HepG2 (cell line): ENCODE measurements around the gene HNRNPL. TPM values are rescaled to one million over a fixed set of nuclear protein-coding genes. Genes with fewer than 3 reads are reported as not detected.

Source experiments
- ATAC-seq: fragments of 200-7000 bp; cut with Tn5 transposase; 3 replicates; pipeline ENCODE4 v1.9.1; 2020; ENCODE audit warnings: mild to moderate bottlenecking, moderate library complexity
- Bru-seq: library from RNA; stranded (reverse); fragments of 400-500 nt; gene quantifications from one replicate; lab custom pipeline; 2021; lab: Mats Ljungman, UMichigan
- BruChase-seq, 2 experiments: library from RNA; stranded (reverse); fragments of 400-500 nt; gene quantifications; one replicate each; lab custom pipeline; 2021; lab: Mats Ljungman, UMichigan
- BruUV-seq: library from RNA; stranded (reverse); fragments of 400-500 nt; replicated peaks from 2 replicates; lab custom pipeline; 2021; lab: Mats Ljungman, UMichigan
- CTCF ChIA-PET: fragments of 300-600 bp; formaldehyde crosslinking; extraction: SDS; loops from one replicate; lab custom pipeline; 2021; ENCODE audit warnings: low total read pairs, inconsistent platforms, low intra/inter-chr PET ratio; lab: Yijun Ruan, JAX
- POLR2A ChIA-PET: fragments of 350-600 bp; sonication (Branson Sonifier 250); formaldehyde crosslinking; loops from one replicate; lab custom pipeline; 2020; ENCODE audit warnings: antibody characterized with exemption, inconsistent platforms; lab: Yijun Ruan, JAX
- DNase-seq: peaks from one replicate; pipeline ENCODE4 v3.0.0-alpha.2; 2015; ENCODE audit warnings: low spot score
- FAIRE-seq: peaks from 3 replicates; lab custom pipeline; 2011; peaks lifted over from hg19 to GRCh38; lab: Jason Lieb, UNC
- H2AFZ ChIP-seq: one replicate; pipeline ENCODE4 v1.6.1; 2011; ENCODE audit warnings: low read length, inconsistent platforms
- H3K27ac ChIP-seq: fragments of 300-600 bp; 3 replicates; pipeline ENCODE4 v1.8.0; 2011; ENCODE audit warnings: mixed run types, mild to moderate bottlenecking, mixed read lengths, low read length, inconsistent platforms; ENCODE audit not compliant: insufficient read depth; ENCODE audit errors: extremely low read length
- H3K27me3 ChIP-seq, 2 experiments: fragments of 200-600 bp in 1 of 2; 2 replicates in 1 of 2; 3 replicates in 1 of 2; pipeline versions ENCODE4 v1.6.0 to v1.8.0; 2011; ENCODE audit warnings: low read length in 2 of 2, mild to moderate bottlenecking in 2 of 2, moderate library complexity in 2 of 2, inconsistent platforms in 1 of 2; ENCODE audit not compliant: insufficient read depth in 2 of 2, control insufficient read depth in 1 of 2
- H3K36me3 ChIP-seq, 2 experiments: fragments of 200-600 bp in 1 of 2; replicated peaks in 1 of 2; 2 replicates in 1 of 2; 3 replicates in 1 of 2; pipeline versions ENCODE4 v1.5.1 to v1.8.0; 2011; ENCODE audit warnings: low read length in 2 of 2, inconsistent platforms in 1 of 2; ENCODE audit not compliant: insufficient read depth in 2 of 2, control insufficient read depth in 1 of 2
- H3K4me1 ChIP-seq: 2 replicates; pipeline ENCODE4 v1.5.1; 2012; ENCODE audit warnings: low read length, inconsistent platforms; ENCODE audit not compliant: insufficient read depth
- H3K4me2 ChIP-seq: 2 replicates; pipeline ENCODE4 v1.6.0; 2011; ENCODE audit warnings: low read depth, low read length, inconsistent platforms
- H3K4me3 ChIP-seq, 3 experiments: fragments of 200-600 bp in 1 of 3; sonication (generic), shearing (Covaris generic) in 1 of 3; replicated peaks in 1 of 3; 2 replicates each; pipeline ENCODE4 v1.5.1; 2011 to 2016; ENCODE audit warnings: low read length in 3 of 3, inconsistent platforms in 2 of 3, low read depth in 2 of 3, mild to moderate bottlenecking in 2 of 3, control low read depth in 1 of 3, mixed read lengths in 1 of 3; ENCODE audit not compliant: insufficient read depth in 1 of 3
- H3K79me2 ChIP-seq: one replicate; pipeline ENCODE4 v1.6.1; 2011; ENCODE audit warnings: low read length, inconsistent platforms; ENCODE audit not compliant: insufficient read depth
- H3K9ac ChIP-seq: 2 replicates; pipeline ENCODE4 v1.6.0; 2011; ENCODE audit warnings: mild to moderate bottlenecking, low read depth, low read length, inconsistent platforms; ENCODE audit not compliant: insufficient read depth
- H3K9me3 ChIP-seq: 2 replicates; pipeline ENCODE4 v1.5.1; 2012; ENCODE audit warnings: mild to moderate bottlenecking, low read length
- H4K20me1 ChIP-seq: 2 replicates; pipeline ENCODE4 v1.6.0; 2011; ENCODE audit warnings: inconsistent platforms, mild to moderate bottlenecking, low read length, moderate library complexity; ENCODE audit not compliant: insufficient read depth
- DRAP1 ChIP-seq: IDR thresholded peaks from 2 replicates; pipeline ENCODE4 v1.6.1; 2016; ENCODE audit warnings: missing genetic modification reagents, missing compliant biosample characterization
- FOXK2 ChIP-seq: fragments of 450-650 bp; IDR thresholded peaks from 2 replicates; pipeline ENCODE4 v1.6.1; 2016
- HNRNPK ChIP-seq: fragments of 200-400 bp; formaldehyde crosslinking; IDR thresholded peaks from 2 replicates; pipeline ENCODE4 v1.6.1; 2018; ENCODE audit warnings: low read length, low read depth, moderate library complexity, mild to moderate bottlenecking; ENCODE audit not compliant: poor library complexity, severe bottlenecking
- NR1H2 ChIP-seq: sonication (generic); formaldehyde crosslinking; IDR thresholded peaks from 2 replicates; pipeline ENCODE4 v1.8.1; 2022; ENCODE audit warnings: low read depth, missing genetic modification reagents, borderline replicate concordance
- RAD21 ChIP-seq: fragments of 450-650 bp; formaldehyde crosslinking; IDR thresholded peaks from 2 replicates; pipeline ENCODE4 v1.5.0; 2020; ENCODE audit warnings: mild to moderate bottlenecking
- SKI ChIP-seq: fragments of 450-650 bp; IDR thresholded peaks from one replicate; pipeline ENCODE4 v1.6.1; 2018; ENCODE audit warnings: mild to moderate bottlenecking; ENCODE audit not compliant: partially characterized antibody
- SMC3 ChIP-seq: IDR thresholded peaks from 2 replicates; pipeline ENCODE4 v1.6.1; 2011; ENCODE audit warnings: low read length, improper control_type of control experiment
- ZKSCAN5 ChIP-seq: sonication (generic); formaldehyde crosslinking; IDR thresholded peaks from 2 replicates; pipeline ENCODE4 v1.5.1; 2020; ENCODE audit warnings: mild to moderate bottlenecking, missing genetic modification reagents
- ZNF850 ChIP-seq: sonication (generic); formaldehyde crosslinking; conservative IDR thresholded peaks from 2 replicates; pipeline ENCODE4 v1.9.0; 2021; ENCODE audit warnings: mild to moderate bottlenecking, missing genetic modification reagents
- ZSCAN22 ChIP-seq: sonication (generic); formaldehyde crosslinking; IDR thresholded peaks from 2 replicates; pipeline ENCODE4 v1.4.0; 2020; ENCODE audit warnings: mild to moderate bottlenecking, missing genetic modification reagents
- WGBS: methylation state at CpG from one replicate; pipeline ENCODE4 v1.1.6; 2017; ENCODE audit warnings: low lambda C conversion rate; 5-methylcytosine and 5-hydroxymethylcytosine counted together
- in situ Hi-C: cut with HindIII; loops from 2 replicates; pipeline ENCODE4 v1.10.0; 2017; ENCODE audit warnings: low pct_unique_long_range_greater_than_20kb; ENCODE audit not compliant: extremely low pct_ligation_motif_present
- intact Hi-C: fragments of 100-400 bp; cut with micrococcal nuclease; formaldehyde crosslinking; loops from one replicate; pipeline ENCODE4 v1.10.0; 2022; ENCODE audit not compliant: unreplicated experiment
- long read RNA-seq, 2 experiments: library from RNA in 1 of 2; library from polyadenylated mRNA in 1 of 2; stranded (forward) in 1 of 2; unstranded in 1 of 2; transcript quantifications; one replicate each; pipeline ENCODE4 v2.0.0, GENCODE V29; 2019 to 2022
- polyA minus RNA-seq, 3 experiments: library from RNA; depleted of rRNA, polyadenylated mRNA; stranded (reverse); fragments of >200 nt; gene quantifications; 2 replicates each; pipeline ENCODE4 v1.2.3, GENCODE V29; 2011; ENCODE audit warnings: low replicate concordance in 1 of 3
- polyA plus RNA-seq, 8 experiments: library from polyadenylated mRNA; depleted of rRNA in 3 of 8; stranded (reverse) in 7 of 8; unstranded in 1 of 8; fragments of >200 nt; fragmentation: Illumina TruSeq in 4 of 8; extraction: Trizol in 4 of 8; gene quantifications; 2 replicates each; pipeline versions ENCODE4 v1.2.1 to v1.2.3, GENCODE V29; 2011 to 2016; ENCODE audit warnings: low read depth in 4 of 8, missing spikeins in 1 of 8, mixed read lengths in 1 of 8; ENCODE audit not compliant: insufficient read depth in 1 of 8
- total RNA-seq, 5 experiments: library from RNA; depleted of rRNA; stranded (reverse); fragments of >200 nt; fragmentation: Illumina TruSeq; extraction: Trizol; gene quantifications; 2 replicates each; pipeline ENCODE4 v1.2.3, GENCODE V29; 2016; ENCODE audit warnings: low read depth in 1 of 5
- TF ChIP-seq, protein P1 (sequence below): sonication (generic); formaldehyde crosslinking; IDR thresholded peaks from 2 replicates; pipeline ENCODE4 v1.4.0; 2020; ENCODE audit warnings: mild to moderate bottlenecking, low read depth, missing genetic modification reagents
- TF ChIP-seq, protein P2 (sequence below): sonication (generic); formaldehyde crosslinking; IDR thresholded peaks from 2 replicates; pipeline ENCODE4 v1.4.0; 2020; ENCODE audit warnings: missing genetic modification reagents, mild to moderate bottlenecking, borderline replicate concordance
- TF ChIP-seq, protein P3 (sequence below): sonication (generic); IDR thresholded peaks from 2 replicates; pipeline ENCODE4 v1.6.1; 2016; ENCODE audit warnings: low read depth, borderline replicate concordance

HNRNPL gene
- total RNA-seq (2016; rRNA removed; fragmentation: Illumina TruSeq; extraction: Trizol), result 270 and 278 TPM in 2 replicates
- total RNA-seq (2016; cell fraction: cytosol; rRNA removed; fragmentation: Illumina TruSeq; extraction: Trizol; ENCODE audit: low read depth), result 44.9 and 50.3 TPM in 2 replicates
- total RNA-seq (2016; cell fraction: insoluble cytoplasmic fraction; rRNA removed; fragmentation: Illumina TruSeq; extraction: Trizol), result 247 and 303 TPM in 2 replicates
- 97.2 and 106 TPM in 2 replicates for total RNA-seq (2016; cell fraction: membrane; rRNA removed; fragmentation: Illumina TruSeq; extraction: Trizol)
- 191 and 201 TPM in 2 replicates for total RNA-seq (2016; cell fraction: nucleus; rRNA removed; fragmentation: Illumina TruSeq; extraction: Trizol)
- 148 and 156 TPM in 2 replicates for polyA plus RNA-seq (2011; rRNA removed)
- polyA plus RNA-seq (2011; cell fraction: cytosol; rRNA removed), result 89.9 and 92.3 TPM in 2 replicates
- 184 and 197 TPM in 2 replicates for polyA plus RNA-seq (2011; cell fraction: nucleus; rRNA removed)
- polyA plus RNA-seq (2012), result 166 and 314 TPM in 2 replicates
- 36.1 and 37.5 TPM in 2 replicates for polyA plus RNA-seq (2016; cell fraction: cytosol; fragmentation: Illumina TruSeq; extraction: Trizol; ENCODE audit: low read depth)
- polyA plus RNA-seq (2016; cell fraction: insoluble cytoplasmic fraction; fragmentation: Illumina TruSeq; extraction: Trizol; ENCODE audit: low read depth), result 257 and 357 TPM in 2 replicates
- polyA plus RNA-seq (2016; cell fraction: membrane; fragmentation: Illumina TruSeq; extraction: Trizol; ENCODE audit: low read depth), result 76.7 and 82.5 TPM in 2 replicates
- polyA plus RNA-seq (2016; cell fraction: nucleus; fragmentation: Illumina TruSeq; extraction: Trizol; ENCODE audit: insufficient read depth, low read depth), result 372 and 405 TPM in 2 replicates
- polyA minus RNA-seq (2011; rRNA and poly(A)+ RNA removed; ENCODE audit: low replicate concordance), result 218 and 315 TPM in 2 replicates
- 121 and 131 TPM in 2 replicates for polyA minus RNA-seq (2011; cell fraction: cytosol; rRNA and poly(A)+ RNA removed)
- 131 and 151 TPM in 2 replicates for polyA minus RNA-seq (2011; cell fraction: nucleus; rRNA and poly(A)+ RNA removed)
- percentile 97 among the genes with signal in this experiment for Bru-seq, nascent RNA
- percentile 98 among the genes with signal in this experiment for BruChase-seq, experiment 1, labeled RNA remaining after a 6-hour chase
- percentile 98 among the genes with signal in this experiment for BruChase-seq, experiment 2, labeled RNA remaining after a 2-hour chase
- long read RNA-seq, experiment 1, partial matches to known transcripts, result 5 of 16 reads
- long read RNA-seq, experiment 1, other reads (novel, unspliced or antisense), result 4 of 16 reads
- long read RNA-seq, experiment 2, transcript HNRNPL-206 (6 exons, 3,094 nt), result minor isoform, 23 of 329 reads
- long read RNA-seq, experiment 2, transcript HNRNPL-203 (7 exons, 2,404 nt), result minor isoform, 6 of 329 reads
- long read RNA-seq, experiment 2, transcript HNRNPL-205 (2 exons, 588 nt), result minor isoform, 11 of 329 reads
- long read RNA-seq, experiment 2, transcript HNRNPL-201 (13 exons, 2,471 nt), result major isoform, 85 of 329 reads
- long read RNA-seq, experiment 2, partial matches to known transcripts, result 122 of 329 reads
- long read RNA-seq, experiment 2, other reads (novel, unspliced or antisense), result 76 of 329 reads

- BruUV-seq, result no TSS peak
- ChIA-PET CTCF (no interaction called here), POLR2A (interaction anchor here (0.7 to 9.1 kb wide), 18 partner anchors 8 to 231 kb away, joined by 3 to 148 read pairs (median 6); partner anchors contain the start of genes ACTN4, ECH1, EIF3K and NFKBIB)
- peak; percentile 100 for DNase-seq
- 0% methylated on average over 26 of the region's 50 CpGs for WGBS
- H3K4me1 ChIP-seq, result peaks cover 64% of the 10 kb centered on the region
- ATAC-seq, result peak; percentile 75
- in situ Hi-C loops (no loop called here), intact Hi-C loops (loop anchor here (2.0 kb wide), 2 partner anchors 19 to 49 kb away; partner anchors contain the start of genes ECH1, NFKBIB and SIRT2)
- peak within 1 kb of the TSS; percentile 96 for H3K27ac ChIP-seq
- peak within 1 kb of the TSS; percentile 67 to 87 (median 72) for H3K4me3 ChIP-seq
- no peak for FAIRE-seq
- peaks cover 36% of the 10 kb centered on the region for H4K20me1 ChIP-seq
- peaks cover 48% of the 10 kb centered on the region for H3K79me2 ChIP-seq
- no peak within 1 kb of the TSS for H2AFZ ChIP-seq
- peak within 1 kb of the TSS; percentile 92 for H3K9ac ChIP-seq
- H3K36me3 ChIP-seq, result peaks cover 19 to 29% of the 10 kb centered on the region in 2 experiments
- H3K4me2 ChIP-seq, result peak within 1 kb of the TSS; percentile 95
- no peaks in the 10 kb centered on the region for H3K9me3 ChIP-seq
- no peaks in the 10 kb centered on the region; a peak in 1 of 5 replicates for H3K27me3 ChIP-seq
- TF ChIP-seq ZNF850 (CRISPR knock-in tag) (0 out of 2 replicates have a peak, but pooled peaks have one; percentile 43), ZKSCAN5 (CRISPR knock-in tag) (no peak), HNRNPK (no peak), FOXK2 (peak; percentile 64; the same call in 1 of the 2 replicates), DRAP1 (CRISPR knock-in tag) (peak; percentile 60; the same call in 1 of the 2 replicates), SMC3 (no peak), RAD21 (CRISPR knock-in tag) (peak; percentile 3; the same call in 1 of the 2 replicates), ZSCAN22 (CRISPR knock-in tag) (no peak), NR1H2 (CRISPR knock-in tag) (no peak; the same call in 1 of the 2 replicates), SKI (peak; percentile 23)
- TF ChIP-seq, protein P1, sequence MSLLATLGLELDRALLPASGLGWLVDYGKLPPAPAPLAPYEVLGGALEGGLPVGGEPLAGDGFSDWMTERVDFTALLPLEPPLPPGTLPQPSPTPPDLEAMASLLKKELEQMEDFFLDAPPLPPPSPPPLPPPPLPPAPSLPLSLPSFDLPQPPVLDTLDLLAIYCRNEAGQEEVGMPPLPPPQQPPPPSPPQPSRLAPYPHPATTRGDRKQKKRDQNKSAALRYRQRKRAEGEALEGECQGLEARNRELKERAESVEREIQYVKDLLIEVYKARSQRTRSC (CRISPR knock-in tag), result no peak
- TF ChIP-seq, protein P2, sequence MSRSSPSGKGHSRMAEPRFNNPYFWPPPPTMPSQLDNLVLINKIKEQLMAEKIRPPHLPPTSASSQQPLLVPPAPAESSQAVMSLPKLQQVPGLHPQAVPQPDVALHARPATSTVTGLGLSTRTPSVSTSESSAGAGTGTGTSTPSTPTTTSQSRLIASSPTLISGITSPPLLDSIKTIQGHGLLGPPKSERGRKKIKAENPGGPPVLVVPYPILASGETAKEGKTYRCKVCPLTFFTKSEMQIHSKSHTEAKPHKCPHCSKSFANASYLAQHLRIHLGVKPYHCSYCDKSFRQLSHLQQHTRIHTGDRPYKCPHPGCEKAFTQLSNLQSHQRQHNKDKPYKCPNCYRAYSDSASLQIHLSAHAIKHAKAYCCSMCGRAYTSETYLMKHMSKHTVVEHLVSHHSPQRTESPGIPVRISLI (CRISPR knock-in tag), result no peak
- TF ChIP-seq, protein P3, sequence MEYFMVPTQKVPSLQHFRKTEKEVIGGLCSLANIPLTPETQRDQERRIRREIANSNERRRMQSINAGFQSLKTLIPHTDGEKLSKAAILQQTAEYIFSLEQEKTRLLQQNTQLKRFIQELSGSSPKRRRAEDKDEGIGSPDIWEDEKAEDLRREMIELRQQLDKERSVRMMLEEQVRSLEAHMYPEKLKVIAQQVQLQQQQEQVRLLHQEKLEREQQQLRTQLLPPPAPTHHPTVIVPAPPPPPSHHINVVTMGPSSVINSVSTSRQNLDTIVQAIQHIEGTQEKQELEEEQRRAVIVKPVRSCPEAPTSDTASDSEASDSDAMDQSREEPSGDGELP, result peak; percentile 48; the same call in 1 of the 2 replicates
These were observed at the start of gene HNRNPL for GRCh38 chr19:38849860-38850435. Gene HNRNPL, minus strand, starts transcription at chr19:38849986. Its CDS starts 20 bp downstream, at chr19:38849966.
